ENCODE results near the gene ZBTB11. TPM values are rescaled to one million over a fixed set of nuclear protein-coding genes. Genes with fewer than 3 reads are reported as not detected.
"Not testable (repeated sequence)": the region's sequence is repeated elsewhere in the genome, so short reads cannot be mapped to it uniquely, and the experiment has no call there.

ZBTB11 gene
- total RNA-seq, 1 donor from 2014 or later = 19.1 TPM

GRCh38 chr3:101618726-101619125, 58.2 kb downstream of the ZBTB11 start:
- no peak for DNase-seq (ENCODE audit: low spot score)

- no peak for DNase-seq (ENCODE audit: low spot score)
These were observed 59.5 kb downstream of the ZBTB11 start for GRCh38 chr3:101617478-101617877.

- no peak for DNase-seq (ENCODE audit: low spot score)
These were observed 61.4 kb downstream of the ZBTB11 start for GRCh38 chr3:101615525-101615924.

- DNase-seq (ENCODE audit: low spot score) = peak; percentile 60
These were observed 63.9 kb downstream of the ZBTB11 start for GRCh38 chr3:101613014-101613413.

- no peak for DNase-seq (ENCODE audit: low spot score)
These were observed 65.9 kb downstream of the ZBTB11 start for GRCh38 chr3:101611023-101611422.

GRCh38 chr3:101605398-101605797, 71.5 kb downstream of the ZBTB11 start:
- not testable (repeated sequence) for DNase-seq (ENCODE audit: low spot score)

- DNase-seq (ENCODE audit: low spot score) = no peak
These were observed 73.7 kb downstream of the ZBTB11 start for GRCh38 chr3:101603184-101603583.

- DNase-seq (ENCODE audit: low spot score) = no peak
These were observed 74.2 kb downstream of the ZBTB11 start for GRCh38 chr3:101602731-101603130.

Other genes with a start within 250 kb of the ZBTB11 start
- 39.0 TPM for gene SENP7, start 163.9 kb downstream of the ZBTB11 start, total RNA-seq
- 28.8 TPM for gene TRMT10C, start 115.3 kb downstream of the ZBTB11 start, total RNA-seq
- 207 TPM for gene PCNP, start 103.0 kb downstream of the ZBTB11 start, total RNA-seq
- gene RPL24, start 9.6 kb upstream of the ZBTB11 start, total RNA-seq = 1,195 TPM
- 9.1 TPM for gene CEP97, start 47.5 kb upstream of the ZBTB11 start, total RNA-seq
- 14.5 TPM for gene NXPE3, start 102.1 kb upstream of the ZBTB11 start, total RNA-seq
- 81.8 TPM for gene NFKBIZ, start 172.4 kb upstream of the ZBTB11 start, total RNA-seq